H1 (cell line): ENCODE results near the gene CBLN3. TPM values are rescaled to one million over a fixed set of nuclear protein-coding genes. Genes with fewer than 3 reads are reported as not detected.

Source experiments
- CBX8 ChIP-seq: fragments of 300-800, 300-1000 bp; sonication (generic); IDR thresholded peaks from 2 replicates; pipeline ENCODE4 v1.7.1; 2016; ENCODE audit warnings: low read depth, low read length, borderline replicate concordance
- polyA plus RNA-seq, 7 experiments: library from polyadenylated mRNA; depleted of rRNA in 3 of 7; stranded (reverse) in 5 of 7; unstranded in 2 of 7; fragments of >200 nt in 5 of 7; fragments of 200-250 nt in 2 of 7; gene quantifications; 1 replicate in 5 of 7; 2 replicates in 1 of 7; 4 replicates in 1 of 7; pipeline versions ENCODE4 v1.2.1 to v1.2.3, GENCODE V29; 2011 to 2013; ENCODE audit warnings: missing spikeins in 2 of 7, mixed read lengths in 2 of 7
- total RNA-seq: library from RNA; stranded (reverse); fragmentation: NEBNext Ultra II Directional; extraction: Animal tissue kit (Norgen Biotek cat#: 25700); gene quantifications from 2 replicates; pipeline ENCODE4 v1.2.1, GENCODE V29; 2021

Gene CBLN3
- total and polyA plus RNA-seq, 2 of the 8 experiments (the other 6 are each of a cell fraction or from before 2014, with no cell fraction given), result 0.54 to 1.00 TPM

- no peak for TF ChIP-seq CBX8
Measured at GRCh38 chr14:24401810-24402702, 27.4 kb downstream of the CBLN3 start (continued).
